Testis (tissue), 2 donors: ENCODE measurements around the gene STARD5.

Experiments used
- CTCF ChIP-seq, 3 experiments: fragments of 450-650 bp in 2 of 3; fragments of 200-600 bp in 1 of 3; sonication (generic) in 1 of 3; IDR thresholded peaks; one replicate each; pipeline ENCODE4 v1.5.1; 2016 to 2019; ENCODE audit warnings: antibody characterized with exemption in 3 of 3, mild to moderate bottlenecking in 2 of 3, moderate library complexity in 1 of 3
- POLR2A ChIP-seq: fragments of 450-650 bp; IDR thresholded peaks from one replicate; pipeline ENCODE4 v1.6.1; 2017; ENCODE audit warnings: antibody characterized with exemption, mild to moderate bottlenecking, moderate library complexity

- TF ChIP-seq CTCF (IDR thresholded peaks at IDR 0.05): no peak
- no peak for TF ChIP-seq POLR2A
Observed at GRCh38 chr15:81291916-81292522, 31.9 kb downstream of the STARD5 start.
